H9 (cell line): ENCODE results near the gene IGFBP3. TPM values are rescaled to one million over a fixed set of nuclear protein-coding genes. Genes with fewer than 3 reads are reported as not detected.

ENCODE experiments used
- DNase-seq: peaks from one replicate; pipeline ENCODE4 v3.0.0-alpha.2; 2017
- H2AFZ ChIP-seq: one replicate; pipeline ENCODE4 v1.6.1; 2013; ENCODE audit warnings: mild to moderate bottlenecking, low read length, control low read depth, moderate library complexity
- H2AK5ac ChIP-seq: 2 replicates; pipeline ENCODE4 v1.6.1; 2013; ENCODE audit warnings: low read length, control low read depth, mixed read lengths; ENCODE audit not compliant: insufficient read length
- H2BK120ac ChIP-seq: one replicate; pipeline ENCODE4 v1.6.1; 2013; ENCODE audit warnings: low read depth, mild to moderate bottlenecking, low read length, control low read depth, inconsistent platforms; ENCODE audit not compliant: poor library complexity, severe bottlenecking
- H2BK12ac ChIP-seq: 2 replicates; pipeline ENCODE4 v1.6.1; 2013; ENCODE audit warnings: low read length, control low read depth, mixed read lengths, low read depth; ENCODE audit not compliant: insufficient read length
- H2BK15ac ChIP-seq: 2 replicates; pipeline ENCODE4 v1.6.1; 2013; ENCODE audit warnings: low read depth, low read length, control low read depth
- H2BK20ac ChIP-seq: one replicate; pipeline ENCODE4 v1.6.1; 2013; ENCODE audit warnings: low read depth, mild to moderate bottlenecking, low read length, control low read depth, inconsistent platforms; ENCODE audit not compliant: poor library complexity, severe bottlenecking
- H2BK5ac ChIP-seq: 2 replicates; pipeline ENCODE4 v1.6.1; 2013; ENCODE audit warnings: low read length, control low read depth, mixed read lengths; ENCODE audit not compliant: insufficient read length
- H3K14ac ChIP-seq: 2 replicates; pipeline ENCODE4 v1.6.1; 2013; ENCODE audit warnings: low read length, control low read depth; ENCODE audit not compliant: insufficient read depth
- H3K18ac ChIP-seq: 2 replicates; pipeline ENCODE4 v1.6.1; 2013; ENCODE audit warnings: low read depth, mild to moderate bottlenecking, mixed read lengths, low read length, control low read depth; ENCODE audit not compliant: insufficient read length
- H3K23ac ChIP-seq: 2 replicates; pipeline ENCODE4 v1.6.1; 2013; ENCODE audit warnings: low read length, control low read depth, mixed read lengths, low read depth; ENCODE audit not compliant: insufficient read length
- H3K23me2 ChIP-seq: 2 replicates; pipeline ENCODE4 v1.6.1; 2013; ENCODE audit warnings: low read depth, mild to moderate bottlenecking, mixed read lengths, low read length, control low read depth; ENCODE audit not compliant: insufficient read length, poor library complexity, severe bottlenecking
- H3K27ac ChIP-seq: 2 replicates; pipeline ENCODE4 v1.5.1; 2013; ENCODE audit warnings: low read length, control low read depth, mixed read lengths, low read depth; ENCODE audit not compliant: insufficient read length
- H3K27me3 ChIP-seq: 2 replicates; pipeline ENCODE4 v1.6.1; 2013; ENCODE audit warnings: low read length, control low read depth, inconsistent platforms; ENCODE audit not compliant: insufficient read depth
- H3K4ac ChIP-seq: 2 replicates; pipeline ENCODE4 v1.6.1; 2013; ENCODE audit warnings: low read depth, mild to moderate bottlenecking, control low read depth, inconsistent platforms, low read length, moderate library complexity
- H3K4me1 ChIP-seq: 2 replicates; pipeline ENCODE4 v1.6.1; 2013; ENCODE audit warnings: low read length, control low read depth, inconsistent platforms; ENCODE audit not compliant: insufficient read depth
- H3K4me2 ChIP-seq: 2 replicates; pipeline ENCODE4 v1.6.1; 2013; ENCODE audit warnings: low read length, control low read depth, mixed read lengths; ENCODE audit not compliant: insufficient read length, insufficient read depth
- H3K56ac ChIP-seq: 2 replicates; pipeline ENCODE4 v1.6.1; 2013; ENCODE audit warnings: low read depth, mild to moderate bottlenecking, mixed read lengths, low read length, control low read depth; ENCODE audit not compliant: insufficient read length
- H3K79me1 ChIP-seq: 2 replicates; pipeline ENCODE4 v1.6.1; 2013; ENCODE audit warnings: low read depth, mild to moderate bottlenecking, moderate library complexity, low read length, control low read depth, inconsistent platforms; ENCODE audit not compliant: insufficient read depth, poor library complexity, severe bottlenecking
- H3K79me2 ChIP-seq: 2 replicates; pipeline ENCODE4 v1.6.1; 2013; ENCODE audit warnings: low read length, control low read depth, inconsistent platforms; ENCODE audit not compliant: insufficient read depth
- H3K9ac ChIP-seq: 2 replicates; pipeline ENCODE4 v1.6.1; 2013; ENCODE audit warnings: low read length, control low read depth, mixed read lengths; ENCODE audit not compliant: insufficient read length; ENCODE audit errors: extremely low read depth
- H3K9me3 ChIP-seq: one replicate; pipeline ENCODE4 v1.6.1; 2013; ENCODE audit warnings: low read depth, low read length, inconsistent platforms; ENCODE audit not compliant: control insufficient read depth
- H3T11ph ChIP-seq: one replicate; pipeline ENCODE4 v1.6.1; 2013; ENCODE audit warnings: mild to moderate bottlenecking, low read length, control low read depth, inconsistent platforms
- H4K20me1 ChIP-seq: one replicate; pipeline ENCODE4 v1.6.1; 2013; ENCODE audit not compliant: control insufficient read depth, insufficient read length, insufficient read depth
- H4K5ac ChIP-seq: 2 replicates; pipeline ENCODE4 v1.6.1; 2013; ENCODE audit warnings: low read depth, mild to moderate bottlenecking, mixed read lengths, low read length, control low read depth; ENCODE audit not compliant: insufficient read length
- H4K8ac ChIP-seq: replicated peaks from 2 replicates; pipeline ENCODE4 v1.6.1; 2013; ENCODE audit warnings: low read length, control low read depth, mixed read lengths, low read depth; ENCODE audit not compliant: insufficient read length
- H4K91ac ChIP-seq: 2 replicates; pipeline ENCODE4 v1.6.1; 2013; ENCODE audit warnings: low read depth, mild to moderate bottlenecking, moderate library complexity, mixed read lengths, low read length, control low read depth; ENCODE audit not compliant: insufficient read length
- H3K27ac Mint-ChIP-seq, 3 experiments: 2 replicates in 2 of 3; 3 replicates in 1 of 3; pipeline ENCODE4 v1.8.0; 2020 to 2021; ENCODE audit warnings: mixed read lengths in 3 of 3, mild to moderate bottlenecking in 1 of 3, moderate library complexity in 1 of 3
- H3K27me3 Mint-ChIP-seq: 2 replicates; pipeline ENCODE4 v1.8.0; 2021; ENCODE audit warnings: low read depth, mild to moderate bottlenecking, moderate library complexity, mixed read lengths
- H3K36me3 Mint-ChIP-seq, 3 experiments: 2 replicates in 2 of 3; 3 replicates in 1 of 3; pipeline ENCODE4 v1.8.0; 2020 to 2021; ENCODE audit warnings: low read depth in 3 of 3, mixed read lengths in 3 of 3; ENCODE audit not compliant: insufficient read depth in 1 of 3
- H3K4me1 Mint-ChIP-seq, 2 experiments: 2 replicates each; pipeline ENCODE4 v1.8.0; 2020; ENCODE audit warnings: mixed read lengths in 2 of 2
- H3K4me3 Mint-ChIP-seq, 2 experiments: 2 replicates in 1 of 2; 3 replicates in 1 of 2; pipeline ENCODE4 v1.8.0; 2020 to 2021; ENCODE audit warnings: mild to moderate bottlenecking in 2 of 2, mixed read lengths in 2 of 2, moderate library complexity in 1 of 2
- H3K9me3 Mint-ChIP-seq, 2 experiments: 2 replicates in 1 of 2; 3 replicates in 1 of 2; pipeline ENCODE4 v1.8.0; 2020; ENCODE audit warnings: mild to moderate bottlenecking in 2 of 2, mixed read lengths in 2 of 2, moderate library complexity in 1 of 2
- CTCF ChIP-seq: fragments of 200-600 bp; sonication (generic); conservative IDR thresholded peaks from 3 replicates; pipeline ENCODE4 v1.8.0; 2021; ENCODE audit warnings: antibody characterized with exemption, mild to moderate bottlenecking
- WGBS: extraction: QIAGEN DNeasy Blood & Tissue Kit; methylation state at CpG from one replicate; pipeline ENCODE4 v1.1.7; 2013; ENCODE audit warnings: missing lambda C conversion rate, low lambda C conversion rate, mixed read lengths; ENCODE audit not compliant: insufficient read length; ENCODE audit errors: extremely low coverage; 5-methylcytosine and 5-hydroxymethylcytosine counted together
- total RNA-seq: library from RNA; stranded (reverse); gene quantifications from 2 replicates; pipeline ENCODE4 v1.2.1, GENCODE V29; 2021

The IGFBP3 gene
- total RNA-seq, 1 experiment from 2014 or later, result 10.0 TPM

- Histone ChIP-seq H4K20me1 (no peaks in the 10 kb centered on the region), H4K5ac (no peak overlapping the region), H3K56ac (no peak overlapping the region), H3K23ac (no peak overlapping the region), H2BK12ac (no peak overlapping the region), H3K9me3 (no peaks in the 10 kb centered on the region), H2AK5ac (no peak overlapping the region), H2BK5ac (no peak overlapping the region), H3K79me2 (no peaks in the 10 kb centered on the region), H4K8ac (no peak overlapping the region), H2AFZ (no peak overlapping the region), H4K91ac (no peak overlapping the region), H2BK15ac (no peak overlapping the region), H3K27ac (no peak overlapping the region), H3K9ac (no peak overlapping the region), H3K4me1 (no peaks in the 10 kb centered on the region), H3K4ac (no peak overlapping the region), H3K79me1 (no peaks in the 10 kb centered on the region), H3T11ph (no peak overlapping the region), H2BK120ac (no peak overlapping the region), H3K27me3 (no peaks in the 10 kb centered on the region), H3K23me2 (no peaks in the 10 kb centered on the region), H3K18ac (no peak overlapping the region), H3K14ac (no peak overlapping the region), H2BK20ac (no peak overlapping the region), H3K4me2 (no peak overlapping the region)
- Mint-ChIP-seq H3K4me3 (no peak overlapping the region), H3K27me3 (peaks cover 12% of the 10 kb centered on the region), H3K36me3 (no peaks in the 10 kb centered on the region; a peak in 1 of 7 replicates), H3K9me3 (peaks cover 0 to 2% of the 10 kb centered on the region in 2 experiments; a peak in 1 of 5 replicates), H3K27ac (no peak overlapping the region), H3K4me1 (no peaks in the 10 kb centered on the region)
- no CpG with 5 or more reads among the region's 4 CpGs for WGBS
- TF ChIP-seq CTCF, result no peak
- DNase-seq, result no peak
Observed at GRCh38 chr7:45869426-45869825, 51.6 kb downstream of the IGFBP3 start.
